IMR-90 (cell line): Measurements from ENCODE around the gene PALLD. TPM values are rescaled to one million over a fixed set of nuclear protein-coding genes. Genes with fewer than 3 reads are reported as not detected.

Experiments
- ATAC-seq: fragments of 200-7000 bp; cut with Tn5 transposase; 2 replicates; pipeline ENCODE4 v1.9.1; 2020; ENCODE audit warnings: low read depth, mild to moderate bottlenecking, moderate library complexity
- BruUV-seq: library from RNA; stranded (reverse); fragments of 400-500 nt; replicated peaks from 2 replicates; lab custom pipeline; 2021; lab: Mats Ljungman, UMichigan
- CTCF ChIA-PET: fragments of 300-600 bp; formaldehyde crosslinking; extraction: SDS; loops from one replicate; lab custom pipeline; 2021; ENCODE audit warnings: antibody characterized with exemption; lab: Yijun Ruan, JAX
- POLR2A ChIA-PET: fragments of 300-600 bp; sonication (Branson Sonifier 250); formaldehyde crosslinking; loops from one replicate; lab custom pipeline; 2022; ENCODE audit warnings: antibody characterized with exemption; ENCODE audit not compliant: unreplicated experiment; lab: Charles Lee
- DNase-seq: peaks from one replicate; pipeline ENCODE4 v3.0.0; 2013
- H2AFZ ChIP-seq: replicated peaks from 2 replicates; pipeline ENCODE3; 2013; ENCODE audit warnings: low read length, mild to moderate bottlenecking; ENCODE audit not compliant: poor library complexity
- H2AK5ac ChIP-seq: 2 replicates; pipeline ENCODE4 v1.6.1; 2013; ENCODE audit warnings: low read depth, low read length, inconsistent platforms
- H2AK9ac ChIP-seq: replicated peaks from 2 replicates; pipeline ENCODE3; 2013; ENCODE audit warnings: mild to moderate bottlenecking, low read depth, low read length, moderate library complexity; ENCODE audit not compliant: poor library complexity
- H2BK120ac ChIP-seq: 2 replicates; pipeline ENCODE4 v1.6.1; 2013; ENCODE audit warnings: low read depth, low read length, inconsistent platforms
- H2BK15ac ChIP-seq: 3 replicates; pipeline ENCODE4 v1.6.1; 2013; ENCODE audit warnings: low read depth, low read length, inconsistent platforms
- H2BK20ac ChIP-seq: 2 replicates; pipeline ENCODE4 v1.6.1; 2013; ENCODE audit warnings: low read depth, mild to moderate bottlenecking, inconsistent platforms, low read length, moderate library complexity
- H2BK5ac ChIP-seq: 2 replicates; pipeline ENCODE4 v1.6.1; 2013; ENCODE audit warnings: mild to moderate bottlenecking, low read depth, low read length, inconsistent platforms; ENCODE audit not compliant: poor library complexity, severe bottlenecking
- H3K14ac ChIP-seq: replicated peaks from 2 replicates; pipeline ENCODE4 v1.6.1; 2013; ENCODE audit warnings: low read depth, low read length, inconsistent platforms
- H3K18ac ChIP-seq: 2 replicates; pipeline ENCODE4 v1.6.1; 2013; ENCODE audit warnings: low read depth, low read length, control low read depth
- H3K23ac ChIP-seq: 2 replicates; pipeline ENCODE4 v1.6.1; 2013; ENCODE audit warnings: low read depth, low read length, inconsistent platforms
- H3K27ac ChIP-seq: 2 replicates; pipeline ENCODE4 v1.5.1; 2013; ENCODE audit warnings: mild to moderate bottlenecking, control low read depth, low read length; ENCODE audit not compliant: insufficient read depth
- H3K27me3 ChIP-seq: 2 replicates; pipeline ENCODE4 v1.6.1; 2013; ENCODE audit warnings: low read length; ENCODE audit not compliant: control insufficient read depth, insufficient read depth
- H3K36me3 ChIP-seq: 2 replicates; pipeline ENCODE4 v1.6.1; 2013; ENCODE audit warnings: low read length, mixed read lengths; ENCODE audit not compliant: control insufficient read depth, insufficient read depth
- H3K4ac ChIP-seq: 2 replicates; pipeline ENCODE4 v1.6.1; 2013; ENCODE audit warnings: low read depth, low read length, inconsistent platforms
- H3K4me1 ChIP-seq: 2 replicates; pipeline ENCODE4 v1.6.1; 2013; ENCODE audit warnings: low read length, mixed read lengths; ENCODE audit not compliant: control insufficient read depth, insufficient read depth
- H3K4me2 ChIP-seq: 2 replicates; pipeline ENCODE4 v1.6.1; 2013; ENCODE audit warnings: low read depth, mild to moderate bottlenecking, control low read depth, low read length, moderate library complexity
- H3K4me3 ChIP-seq: 2 replicates; pipeline ENCODE4 v1.5.1; 2013; ENCODE audit warnings: low read depth, mild to moderate bottlenecking, control low read depth, low read length, moderate library complexity; ENCODE audit not compliant: insufficient read depth
- H3K56ac ChIP-seq: 2 replicates; pipeline ENCODE4 v1.6.1; 2013; ENCODE audit warnings: low read length, inconsistent platforms; ENCODE audit not compliant: insufficient read depth; ENCODE audit errors: extremely low read depth
- H3K79me1 ChIP-seq, 2 experiments: 2 replicates each; pipeline ENCODE4 v1.6.1; 2013; ENCODE audit warnings: low read length in 2 of 2, inconsistent platforms in 1 of 2, low read depth in 1 of 2
- H3K9ac ChIP-seq: 2 replicates; pipeline ENCODE4 v1.6.1; 2013; ENCODE audit warnings: low read depth, low read length, control low read depth
- H3K9me1 ChIP-seq: 2 replicates; pipeline ENCODE4 v1.6.1; 2013; ENCODE audit warnings: low read length, inconsistent platforms; ENCODE audit not compliant: insufficient read depth
- H3K9me3 ChIP-seq: 2 replicates; pipeline ENCODE4 v1.6.1; 2013; ENCODE audit warnings: low read length; ENCODE audit not compliant: control insufficient read depth, insufficient read depth
- H4K20me1 ChIP-seq: 2 replicates; pipeline ENCODE4 v1.6.1; 2013; ENCODE audit warnings: low read length, inconsistent platforms; ENCODE audit not compliant: insufficient read depth
- H4K5ac ChIP-seq: 2 replicates; pipeline ENCODE4 v1.6.1; 2013; ENCODE audit warnings: mild to moderate bottlenecking, low read depth, low read length, control low read depth
- H4K8ac ChIP-seq, 2 experiments: 2 replicates each; pipeline ENCODE4 v1.6.1; 2013; ENCODE audit warnings: low read depth in 2 of 2, low read length in 2 of 2, control low read depth in 1 of 2, inconsistent platforms in 1 of 2
- H4K91ac ChIP-seq: 2 replicates; pipeline ENCODE4 v1.6.1; 2013; ENCODE audit warnings: low read depth, low read length, inconsistent platforms; ENCODE audit not compliant: insufficient read depth
- MAFK ChIP-seq: IDR thresholded peaks from 2 replicates; pipeline ENCODE4 v1.6.1; 2012; ENCODE audit warnings: low read depth, low read length, improper control_type of control experiment
- NFE2L2 ChIP-seq: fragments of 150-350 bp; IDR thresholded peaks from 2 replicates; pipeline ENCODE4 v1.6.1; 2016; ENCODE audit warnings: low read depth, mild to moderate bottlenecking, low read length
- RCOR1 ChIP-seq: IDR thresholded peaks from 2 replicates; pipeline ENCODE4 v1.6.1; 2012; ENCODE audit warnings: mild to moderate bottlenecking, low read length, improper control_type of control experiment; ENCODE audit not compliant: insufficient replicate concordance
- RFX5 ChIP-seq: IDR thresholded peaks from 2 replicates; pipeline ENCODE4 v1.8.0; 2012; ENCODE audit warnings: low read depth, mild to moderate bottlenecking, low read length, moderate library complexity
- SMC3 ChIP-seq: fragments of 150-350 bp; IDR thresholded peaks from 2 replicates; pipeline ENCODE4 v1.6.1; 2016; ENCODE audit warnings: low read depth, mild to moderate bottlenecking, antibody characterized with exemption, low read length, moderate library complexity
- WGBS, 2 experiments: methylation state at CpG; one replicate each; pipeline versions ENCODE4 v1.1.5 to v1.1.7; 2013; ENCODE audit warnings: missing lambda C conversion rate in 2 of 2; ENCODE audit not compliant: insufficient read length in 1 of 2; ENCODE audit errors: extremely low coverage in 2 of 2; 5-methylcytosine and 5-hydroxymethylcytosine counted together
- dilution Hi-C: fragments of 300-500 bp; cut with HindIII; formaldehyde crosslinking; loops from one replicate; pipeline ENCODE4 v1.14.3; 2018; ENCODE audit warnings: low sequenced_read_pairs; ENCODE audit not compliant: unreplicated experiment
- in situ Hi-C: fragments of 300-500 bp; cut with MboI; formaldehyde crosslinking; loops from 3 replicates; pipeline ENCODE4 v1.14.3; 2019; ENCODE audit warnings: low sequenced_read_pairs, inconsistent platforms, mixed read lengths
- intact Hi-C: fragments of 100-400 bp; cut with micrococcal nuclease; formaldehyde crosslinking; loops from 2 replicates; pipeline ENCODE4 v1.10.0; 2022
- polyA plus RNA-seq, 3 experiments: library from polyadenylated mRNA; depleted of rRNA; stranded (reverse); fragments of >200 nt; gene quantifications; 2 replicates each; pipeline ENCODE4 v1.2.3, GENCODE V29; 2012; ENCODE audit warnings: low replicate concordance in 1 of 3
- total RNA-seq: library from RNA; depleted of rRNA; stranded (reverse); fragments of >200 nt; gene quantifications from 2 replicates; pipeline ENCODE4 v1.2.3, GENCODE V29; 2012

The PALLD gene
- total and polyA plus RNA-seq, 2 of the 4 experiments (the other 2 are of a cell fraction), result 91.0 to 91.9 TPM

DNA sequence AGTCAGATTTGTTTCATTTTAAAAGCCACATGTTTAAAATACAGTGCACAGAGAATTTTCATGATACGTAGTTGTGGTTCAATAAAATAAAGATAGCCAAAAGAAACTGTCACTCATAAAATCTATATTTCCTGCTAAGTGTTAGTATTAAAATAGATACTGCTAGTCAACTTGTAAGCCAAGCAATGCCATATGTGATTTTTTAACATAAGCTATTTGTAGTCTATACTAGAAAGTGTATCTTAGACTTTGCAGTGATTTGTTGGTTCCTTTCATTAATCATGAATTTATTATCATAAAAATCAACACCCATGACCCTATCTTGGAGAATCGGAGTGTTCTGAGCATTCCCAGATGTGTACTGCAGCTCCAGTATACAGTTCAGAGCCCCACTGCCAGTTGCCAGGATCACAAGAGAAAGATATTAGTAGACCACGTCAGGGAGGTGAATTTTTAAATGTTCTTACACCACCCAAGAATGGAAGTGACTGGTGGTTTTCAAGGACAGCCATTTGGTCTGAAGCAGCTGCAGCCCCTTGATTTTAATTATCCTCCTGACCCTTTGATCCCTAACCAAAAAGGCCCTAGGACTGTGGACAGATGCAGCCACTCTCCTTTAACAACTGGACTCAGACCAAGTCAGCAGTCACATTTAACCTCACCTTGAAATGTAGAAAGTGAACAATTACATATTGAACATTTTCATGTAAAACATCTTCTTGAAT lies 163.1 kb downstream of the PALLD start:
- ChIA-PET POLR2A (no interaction called here), CTCF (no interaction called here)
- ATAC-seq (no peak), DNase-seq (no peak)
- Histone ChIP-seq H3K4me3 (no peak overlapping the region), H2AK9ac (no peak overlapping the region), H3K27ac (no peak overlapping the region), H4K8ac (no peak overlapping the region), H2BK120ac (no peak overlapping the region), H4K91ac (no peak overlapping the region), H4K20me1 (no peaks in the 10 kb centered on the region), H2AFZ (no peak overlapping the region), H3K36me3 (no peaks in the 10 kb centered on the region), H3K9me3 (no peaks in the 10 kb centered on the region), H2BK20ac (no peak overlapping the region), H4K5ac (no peak overlapping the region), H3K9ac (no peak overlapping the region), H2AK5ac (no peak overlapping the region), H3K79me1 (no peaks in the 10 kb centered on the region), H2BK15ac (no peak overlapping the region), H3K18ac (no peak overlapping the region), H3K4me2 (no peak overlapping the region), H3K9me1 (no peaks in the 10 kb centered on the region; the same call in 1 of the 2 replicates), H3K56ac (no peak overlapping the region), H3K27me3 (peaks cover 2% of the 10 kb centered on the region; the same call in 1 of the 2 replicates), H3K4me1 (peaks cover 5% of the 10 kb centered on the region), H3K4ac (no peak overlapping the region), H3K14ac (no peak overlapping the region), H3K23ac (no peak overlapping the region), H2BK5ac (no peak overlapping the region)
- in situ Hi-C loops, result no loop called here
- dilution Hi-C loops, result no loop called here
- no TSS peak for BruUV-seq
- TF ChIP-seq NFE2L2, result no peak
- no peak for TF ChIP-seq RFX5
- no peak for TF ChIP-seq RCOR1
- TF ChIP-seq MAFK, result no peak
- TF ChIP-seq SMC3, result no peak
- no CpG with 5 or more reads among the region's 3 CpGs for WGBS, 2 experiments
- intact Hi-C loops, result no loop called here
